Activated CD4-positive, alpha-beta T cell treated with anti-CD3 and anti-CD28 coated beads, Interleukin-2, Interleukin-4, amounts not matched to agents 100 ng/mL and 50 ng/mL, durations not matched to agents 16 hours and 8 hours (primary cell): ENCODE results near the gene TMEM135.
"Not testable (repeated sequence)": the region's sequence is repeated elsewhere in the genome, so short reads cannot be mapped to it uniquely, and the experiment has no call there.

Experiments
- DNase-seq: peaks from one replicate; pipeline ENCODE4 v3.0.0-alpha.2; 2020; ENCODE audit warnings: low spot score

Gene TMEM135

GRCh38 chr11:87260811-87261210 lies 223.1 kb downstream of the TMEM135 start:
- no peak for DNase-seq

GRCh38 chr11:87263264-87263838 lies 225.6 kb downstream of the TMEM135 start:
- DNase-seq = no peak

GRCh38 chr11:87263979-87264378 lies 226.2 kb downstream of the TMEM135 start:
- no peak for DNase-seq

- DNase-seq = no peak
Measured at GRCh38 chr11:87265132-87265531, 227.4 kb downstream of the TMEM135 start.

- no peak for DNase-seq
Measured at GRCh38 chr11:87265979-87266378, 228.2 kb downstream of the TMEM135 start.

GRCh38 chr11:87266751-87267150 lies 229.0 kb downstream of the TMEM135 start:
- no peak for DNase-seq

GRCh38 chr11:87271951-87272350 lies 234.2 kb downstream of the TMEM135 start:
- not testable (repeated sequence) for DNase-seq

GRCh38 chr11:87275176-87275575 lies 237.4 kb downstream of the TMEM135 start:
- DNase-seq = no peak

GRCh38 chr11:87280143-87280542 lies 242.4 kb downstream of the TMEM135 start:
- no peak for DNase-seq

- no peak for DNase-seq
Measured at GRCh38 chr11:87281496-87281895, 243.8 kb downstream of the TMEM135 start.

- no peak for DNase-seq
Measured at GRCh38 chr11:87284306-87284705, 246.6 kb downstream of the TMEM135 start.

GRCh38 chr11:87285674-87286073 lies 247.9 kb downstream of the TMEM135 start:
- DNase-seq = not testable (repeated sequence)

GRCh38 chr11:87286338-87286737 lies 248.6 kb downstream of the TMEM135 start:
- DNase-seq = no peak

GRCh38 chr11:87290304-87290922 lies 252.7 kb downstream of the TMEM135 start:
- DNase-seq = peak; percentile 64

GRCh38 chr11:87292598-87292997 lies 254.9 kb downstream of the TMEM135 start:
- no peak for DNase-seq

- no peak for DNase-seq
Measured at GRCh38 chr11:87295237-87295636, 257.5 kb downstream of the TMEM135 start.

- DNase-seq = no peak
Measured at GRCh38 chr11:87296627-87297026, 258.9 kb downstream of the TMEM135 start.

- DNase-seq = no peak
Measured at GRCh38 chr11:87298155-87298554, 260.4 kb downstream of the TMEM135 start.

- no peak for DNase-seq
Measured at GRCh38 chr11:87299041-87299481, 261.3 kb downstream of the TMEM135 start.

GRCh38 chr11:87300640-87301380 lies 263.1 kb downstream of the TMEM135 start:
- peak; percentile 1 for DNase-seq

GRCh38 chr11:87301785-87302540 lies 264.2 kb downstream of the TMEM135 start:
- no peak for DNase-seq

- DNase-seq = no peak
Measured at GRCh38 chr11:87304412-87304811, 266.7 kb downstream of the TMEM135 start.
